ENCODE data around the gene ARHGEF7.
"Not testable (repeated sequence)": the region's sequence is repeated elsewhere in the genome, so short reads cannot be mapped to it uniquely, and the experiment has no call there.

ARHGEF7 gene

DNA sequence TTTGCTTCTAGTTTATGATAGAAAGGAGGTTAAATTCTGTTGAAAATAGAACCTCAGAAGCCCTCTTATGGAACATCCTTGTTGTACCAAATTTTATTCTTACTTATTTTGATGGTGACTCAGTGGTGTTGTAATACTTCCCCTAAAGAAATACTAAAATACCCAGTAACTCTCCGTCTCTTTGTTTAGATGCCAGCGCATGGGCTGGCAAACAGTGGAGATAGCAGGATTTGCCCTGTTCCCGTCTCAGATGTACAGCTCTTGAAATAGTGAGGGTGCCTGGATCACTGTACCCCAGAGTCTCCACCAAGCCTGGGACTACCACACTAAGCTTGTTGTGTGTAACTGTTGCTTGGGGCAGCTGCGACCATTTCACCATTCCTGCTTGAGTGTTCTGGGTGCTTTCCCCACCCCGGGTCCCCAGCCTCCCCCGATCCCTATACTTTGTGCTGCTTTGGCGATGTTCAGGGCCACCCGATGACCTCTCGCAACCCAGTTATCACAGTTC lies 138.3 kb downstream of the ARHGEF7 start:
- no peak for DNase-seq (ENCODE audit: low spot score)

GRCh38 chr13:111255228-111255790 lies 140.2 kb downstream of the ARHGEF7 start:
- DNase-seq (ENCODE audit: low spot score) = no peak

- DNase-seq (ENCODE audit: low spot score) = no peak
These were observed 141.3 kb downstream of the ARHGEF7 start for GRCh38 chr13:111256458-111256857.

DNA sequence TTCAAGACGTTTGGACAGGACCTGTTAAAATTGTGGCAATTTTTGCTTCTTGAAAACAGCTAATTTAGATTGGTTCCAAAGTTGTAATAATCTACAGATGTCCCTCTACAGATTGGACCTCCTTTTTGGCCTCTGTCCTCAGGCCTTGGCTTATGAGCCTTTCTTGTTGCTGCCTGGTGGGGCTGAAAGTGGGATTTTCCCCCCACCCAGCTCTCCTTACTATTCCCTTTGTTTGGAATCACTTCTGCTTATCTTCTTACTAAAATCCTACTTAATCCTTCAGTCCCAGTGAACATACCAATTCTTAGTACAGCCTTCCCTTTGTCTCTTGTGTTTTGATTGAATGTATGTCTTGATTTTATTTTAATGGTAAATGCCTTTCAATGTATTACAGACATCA lies 141.8 kb downstream of the ARHGEF7 start:
- DNase-seq (ENCODE audit: low spot score) = no peak

DNA sequence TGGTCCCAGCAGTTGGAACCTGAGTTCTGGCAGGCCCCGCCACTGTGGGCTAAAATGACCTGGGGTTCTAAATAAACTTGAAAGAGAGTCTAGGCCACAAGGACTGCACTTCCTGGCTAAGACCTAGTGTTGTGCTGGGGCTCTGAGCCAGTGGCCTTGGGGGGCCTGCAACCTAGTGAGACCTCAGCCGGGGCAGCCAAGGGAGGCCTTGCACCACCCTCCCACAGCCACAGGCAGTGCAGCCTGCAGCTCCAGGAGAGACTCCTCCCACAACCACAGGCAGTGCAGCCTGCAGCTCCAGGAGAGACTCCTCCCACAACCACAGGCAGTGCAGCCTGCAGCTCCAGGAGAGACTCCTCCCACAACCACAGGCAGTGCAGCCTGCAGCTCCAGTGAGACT lies 142.8 kb downstream of the ARHGEF7 start:
- DNase-seq (ENCODE audit: low spot score) = not testable (repeated sequence)

DNA sequence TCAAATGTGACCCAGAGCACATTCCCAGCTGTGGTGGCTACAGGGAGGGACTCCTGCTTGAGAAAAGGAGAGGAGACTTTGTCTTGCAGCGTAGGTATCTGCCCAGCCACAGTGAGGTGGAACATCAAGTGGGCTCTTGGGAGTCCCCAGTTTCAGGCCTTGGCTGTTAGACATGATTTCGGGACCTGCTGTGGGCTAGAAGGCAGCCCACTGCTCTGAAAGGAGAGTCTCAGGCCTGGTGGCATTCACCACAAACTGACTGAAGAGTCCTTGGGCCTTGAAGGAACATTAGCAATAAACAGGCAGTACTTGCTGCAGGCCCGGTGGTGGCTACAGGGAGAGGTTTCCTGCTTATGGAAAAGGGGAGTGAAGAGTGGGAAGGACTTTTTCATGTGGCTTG lies 143.5 kb downstream of the ARHGEF7 start:
- no peak for DNase-seq (ENCODE audit: low spot score)

- no peak for DNase-seq (ENCODE audit: low spot score)
These were observed 143.9 kb downstream of the ARHGEF7 start for GRCh38 chr13:111259058-111259457.

DNA sequence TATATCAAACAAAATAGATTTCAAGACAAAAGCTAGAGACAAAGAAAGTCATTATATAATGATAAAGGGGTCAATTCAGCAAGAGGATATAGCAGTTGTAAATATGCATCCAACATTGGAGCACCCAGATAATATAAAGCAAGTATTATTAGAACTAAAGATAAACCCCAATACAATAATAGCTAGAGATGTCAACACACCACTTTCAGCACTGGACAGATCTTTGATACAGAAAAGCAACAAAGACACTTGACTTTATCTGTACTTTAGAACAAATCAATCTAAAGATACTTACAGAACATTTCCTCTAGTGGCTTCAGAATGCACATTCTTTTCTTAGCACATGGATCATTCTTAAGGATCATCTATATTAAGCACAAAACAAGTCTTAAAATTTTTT lies 146.2 kb downstream of the ARHGEF7 start:
- no peak for DNase-seq (ENCODE audit: low spot score)

GRCh38 chr13:111262281-111262680 lies 147.2 kb downstream of the ARHGEF7 start:
- no peak for DNase-seq (ENCODE audit: low spot score)

GRCh38 chr13:111262715-111263114 lies 147.6 kb downstream of the ARHGEF7 start:
- no peak for DNase-seq (ENCODE audit: low spot score)

DNA sequence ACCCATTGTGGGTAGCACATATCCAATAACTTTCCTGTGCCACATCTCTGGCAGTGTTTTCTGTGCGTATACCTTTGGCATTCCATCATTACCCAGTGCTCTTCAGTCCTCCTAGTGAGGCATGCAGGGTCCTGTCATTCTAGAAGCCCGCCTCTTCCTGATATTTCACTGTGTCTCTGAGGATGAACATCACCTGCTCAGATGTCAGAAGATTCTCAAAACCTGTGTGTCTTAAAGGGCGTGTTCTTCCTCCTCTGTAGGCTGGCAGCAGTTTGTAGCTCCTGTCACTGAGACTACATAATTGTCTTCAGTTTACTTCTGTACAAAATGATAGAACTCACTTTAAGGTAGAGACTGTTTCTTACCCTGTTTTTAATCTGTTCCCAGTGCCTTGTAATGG lies 148.5 kb downstream of the ARHGEF7 start:
- DNase-seq (ENCODE audit: low spot score) = no peak

DNA sequence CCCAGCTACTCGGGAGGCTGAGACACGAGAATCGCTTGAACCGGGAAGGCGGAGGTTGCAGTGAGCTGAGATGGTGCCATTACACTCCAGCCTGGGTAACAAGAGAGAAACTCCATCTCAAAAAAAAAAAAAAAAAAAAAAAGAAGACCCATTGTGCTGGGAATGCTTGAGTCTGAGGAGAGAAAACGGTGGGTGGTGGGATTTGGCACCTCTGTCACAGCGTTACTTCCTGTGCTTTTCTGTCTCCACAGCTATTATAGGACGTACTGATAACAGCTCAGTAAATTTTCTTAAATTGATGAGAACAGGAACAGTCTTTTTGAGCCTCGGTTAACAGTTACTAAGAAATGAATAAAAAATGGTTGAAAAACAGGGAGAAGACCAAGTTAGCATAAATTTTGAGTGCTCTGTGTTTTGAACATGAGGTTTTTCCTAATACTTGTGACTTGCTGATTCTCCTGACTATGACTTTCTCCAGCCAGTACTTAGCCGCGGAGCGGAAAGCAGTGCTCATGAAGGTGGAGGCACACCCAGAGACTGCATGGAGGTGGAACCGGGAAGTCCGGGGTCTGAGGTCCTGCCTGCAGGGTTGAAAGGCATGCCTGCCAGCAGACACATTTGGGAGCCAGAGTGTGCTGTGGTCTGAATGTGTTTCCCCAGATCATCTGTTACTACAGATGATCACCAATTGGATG lies 150.0 kb downstream of the ARHGEF7 start:
- DNase-seq (ENCODE audit: low spot score) = no peak

DNA sequence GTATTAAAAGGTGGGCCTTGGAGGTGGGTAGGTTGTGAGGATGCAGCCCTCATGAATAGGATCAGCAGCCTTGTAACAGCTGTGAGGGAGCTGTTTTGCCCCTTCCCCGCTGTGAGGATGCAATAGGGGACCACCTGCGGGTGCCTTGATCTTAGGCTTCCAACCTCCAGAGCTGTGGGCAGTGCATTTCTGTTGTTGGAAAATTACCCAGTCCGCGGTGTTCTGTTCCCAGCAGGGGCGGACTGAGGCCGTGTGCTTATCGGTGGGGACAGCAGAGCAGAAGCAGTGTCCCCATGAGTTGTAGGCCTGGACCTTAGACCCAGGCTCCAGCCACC lies 150.6 kb downstream of the ARHGEF7 start:
- no peak for DNase-seq (ENCODE audit: low spot score)

DNA sequence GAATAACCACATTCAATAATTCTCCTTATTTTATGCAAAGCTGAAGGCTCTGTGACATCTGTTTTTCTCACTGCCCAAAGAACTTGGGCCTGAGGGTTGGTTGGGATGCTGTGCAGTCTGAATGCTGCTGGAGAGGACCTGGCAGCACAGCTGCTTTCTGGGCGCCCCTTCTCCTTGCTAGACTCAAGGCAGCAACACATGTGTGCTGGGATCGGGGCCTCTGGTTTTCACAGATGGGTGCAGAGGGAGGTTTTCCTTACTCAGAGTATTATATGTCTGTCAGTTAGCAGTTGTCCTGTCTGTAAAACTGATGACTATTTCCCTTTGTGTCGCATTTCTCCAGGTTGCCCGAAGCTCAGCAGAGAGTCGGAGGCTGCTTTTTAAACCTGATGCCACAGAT lies 152.1 kb downstream of the ARHGEF7 start:
- no peak for DNase-seq (ENCODE audit: low spot score)

GRCh38 chr13:111267784-111268183 lies 152.7 kb downstream of the ARHGEF7 start:
- no peak for DNase-seq (ENCODE audit: low spot score)

GRCh38 chr13:111269508-111269907 lies 154.4 kb downstream of the ARHGEF7 start:
- no peak for DNase-seq (ENCODE audit: low spot score)

DNA sequence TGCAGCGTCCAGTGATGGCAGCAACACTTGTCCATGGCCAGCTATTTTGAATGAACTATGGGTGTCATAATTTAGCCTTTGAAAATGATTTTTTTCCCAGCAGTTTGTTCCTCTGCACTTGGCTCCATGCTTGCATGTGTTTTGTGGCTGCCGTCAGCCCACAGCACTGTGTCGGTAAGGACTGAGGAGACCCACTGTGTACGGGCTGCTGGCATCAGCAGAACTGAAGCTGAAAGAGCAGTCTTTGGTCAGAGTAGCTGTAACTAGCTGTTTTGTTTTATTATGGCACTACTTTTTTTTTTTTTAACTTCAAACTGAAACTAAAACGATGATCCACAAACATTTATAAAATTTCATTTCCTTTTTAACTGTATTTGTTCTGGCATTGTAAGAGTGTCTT lies 155.0 kb downstream of the ARHGEF7 start:
- peak; percentile 31 for DNase-seq (ENCODE audit: low spot score)

- DNase-seq (ENCODE audit: low spot score) = no peak
These were observed 155.9 kb downstream of the ARHGEF7 start for GRCh38 chr13:111270765-111271698.

GRCh38 chr13:111272117-111272516 lies 157.0 kb downstream of the ARHGEF7 start:
- DNase-seq (ENCODE audit: low spot score) = no peak

DNA sequence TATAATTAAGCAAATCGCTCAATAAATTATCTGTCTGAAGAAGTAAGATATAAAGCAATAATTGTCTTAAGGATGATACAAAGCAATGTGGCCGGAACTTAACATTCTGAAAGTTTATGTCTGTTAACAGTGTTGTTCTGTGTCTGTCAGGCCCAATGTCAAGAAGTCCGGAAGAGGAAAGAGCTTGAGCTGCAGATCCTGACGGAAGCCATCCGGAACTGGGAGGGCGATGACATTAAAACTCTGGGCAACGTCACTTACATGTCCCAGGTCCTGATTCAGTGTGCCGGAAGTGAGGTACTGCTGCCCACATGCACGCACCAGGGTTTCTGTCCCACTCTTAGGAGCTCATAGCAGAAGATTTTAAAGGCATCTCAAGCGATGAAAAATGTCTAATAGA lies 160.3 kb downstream of the ARHGEF7 start:
- no peak for DNase-seq (ENCODE audit: low spot score)

DNA sequence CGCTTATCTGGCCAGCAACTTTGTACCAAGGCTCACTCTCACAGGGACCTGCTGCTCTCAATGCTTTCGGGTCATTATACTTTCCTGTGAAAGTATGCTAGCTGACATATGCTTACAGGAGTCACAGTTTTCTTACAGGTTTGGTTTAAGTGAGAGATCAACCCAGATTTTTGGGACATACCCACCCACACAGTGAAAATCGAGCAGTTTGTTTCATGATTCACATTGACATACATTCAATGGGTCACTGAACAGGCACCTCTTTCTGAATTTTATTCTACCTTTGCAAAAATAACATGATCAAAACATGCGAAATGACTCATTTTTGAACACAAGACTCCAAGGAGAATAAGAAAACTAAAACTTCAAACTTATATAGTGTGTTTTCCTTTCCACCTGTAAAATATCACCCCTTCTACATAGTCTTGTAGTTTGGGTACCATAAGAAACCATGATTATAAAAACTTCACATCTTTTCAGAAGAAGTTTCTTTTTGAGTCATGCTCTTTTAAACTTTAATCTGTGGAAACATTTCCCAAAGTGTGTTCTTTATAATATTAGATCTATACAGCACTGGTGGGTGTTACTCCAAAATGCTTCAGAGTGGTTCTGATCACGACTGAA lies 161.0 kb downstream of the ARHGEF7 start:
- DNase-seq (ENCODE audit: low spot score) = no peak

GRCh38 chr13:111278258-111278657 lies 163.1 kb downstream of the ARHGEF7 start:
- DNase-seq (ENCODE audit: low spot score) = no peak
